Nephron progenitor cell (in vitro differentiated cells): ENCODE data around the gene NIPSNAP3A.

Experiments used
- DNase-seq: peaks from one replicate; pipeline ENCODE4 v3.0.0; 2021
- H3K27ac Mint-ChIP-seq: 2 replicates; pipeline ENCODE4 v1.8.0; 2021; ENCODE audit warnings: mild to moderate bottlenecking, moderate library complexity, mixed read lengths
- H3K27me3 Mint-ChIP-seq: 2 replicates; pipeline ENCODE4 v1.8.0; 2021; ENCODE audit warnings: mild to moderate bottlenecking, low read depth, mixed read lengths; ENCODE audit not compliant: poor library complexity
- H3K36me3 Mint-ChIP-seq: 2 replicates; pipeline ENCODE4 v1.8.0; 2021; ENCODE audit warnings: low read depth, mixed read lengths
- H3K4me1 Mint-ChIP-seq: 2 replicates; pipeline ENCODE4 v1.8.0; 2021; ENCODE audit warnings: mixed read lengths
- H3K4me3 Mint-ChIP-seq: 2 replicates; pipeline ENCODE4 v1.8.0; 2021; ENCODE audit warnings: mild to moderate bottlenecking, moderate library complexity, mixed read lengths
- H3K9me3 Mint-ChIP-seq: 2 replicates; pipeline ENCODE4 v1.8.0; 2021; ENCODE audit warnings: mild to moderate bottlenecking, moderate library complexity, mixed read lengths
- TF ChIP-seq, protein P1 (sequence below): fragments of 200-600 bp; sonication (generic); IDR thresholded peaks from 2 replicates; pipeline ENCODE4 v1.5.0; 2021; ENCODE audit warnings: antibody characterized with exemption

Gene NIPSNAP3A

GRCh38 chr9:104798209-104798995 is 50.9 kb downstream of the NIPSNAP3A start:
- H3K27ac Mint-ChIP-seq = peak overlapping the region; percentile 37
- no peaks in the 10 kb centered on the region for H3K9me3 Mint-ChIP-seq
- TF ChIP-seq, protein P1, sequence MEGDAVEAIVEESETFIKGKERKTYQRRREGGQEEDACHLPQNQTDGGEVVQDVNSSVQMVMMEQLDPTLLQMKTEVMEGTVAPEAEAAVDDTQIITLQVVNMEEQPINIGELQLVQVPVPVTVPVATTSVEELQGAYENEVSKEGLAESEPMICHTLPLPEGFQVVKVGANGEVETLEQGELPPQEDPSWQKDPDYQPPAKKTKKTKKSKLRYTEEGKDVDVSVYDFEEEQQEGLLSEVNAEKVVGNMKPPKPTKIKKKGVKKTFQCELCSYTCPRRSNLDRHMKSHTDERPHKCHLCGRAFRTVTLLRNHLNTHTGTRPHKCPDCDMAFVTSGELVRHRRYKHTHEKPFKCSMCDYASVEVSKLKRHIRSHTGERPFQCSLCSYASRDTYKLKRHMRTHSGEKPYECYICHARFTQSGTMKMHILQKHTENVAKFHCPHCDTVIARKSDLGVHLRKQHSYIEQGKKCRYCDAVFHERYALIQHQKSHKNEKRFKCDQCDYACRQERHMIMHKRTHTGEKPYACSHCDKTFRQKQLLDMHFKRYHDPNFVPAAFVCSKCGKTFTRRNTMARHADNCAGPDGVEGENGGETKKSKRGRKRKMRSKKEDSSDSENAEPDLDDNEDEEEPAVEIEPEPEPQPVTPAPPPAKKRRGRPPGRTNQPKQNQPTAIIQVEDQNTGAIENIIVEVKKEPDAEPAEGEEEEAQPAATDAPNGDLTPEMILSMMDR = no peak
- no peak overlapping the region for H3K4me3 Mint-ChIP-seq
- no peaks in the 10 kb centered on the region for H3K4me1 Mint-ChIP-seq
- H3K27me3 Mint-ChIP-seq = peaks cover 6% of the 10 kb centered on the region
- no peak for DNase-seq
- peaks cover 60% of the 10 kb centered on the region for H3K36me3 Mint-ChIP-seq

GRCh38 chr9:104800068-104800785 is 52.7 kb downstream of the NIPSNAP3A start:
- Mint-ChIP-seq H3K27me3 (peaks cover 6% of the 10 kb centered on the region), H3K36me3 (peaks cover 48% of the 10 kb centered on the region), H3K4me3 (no peak overlapping the region), H3K4me1 (no peaks in the 10 kb centered on the region), H3K9me3 (no peaks in the 10 kb centered on the region), H3K27ac (no peak overlapping the region)
- TF ChIP-seq, protein P1 = no peak
- DNase-seq = no peak

DNA sequence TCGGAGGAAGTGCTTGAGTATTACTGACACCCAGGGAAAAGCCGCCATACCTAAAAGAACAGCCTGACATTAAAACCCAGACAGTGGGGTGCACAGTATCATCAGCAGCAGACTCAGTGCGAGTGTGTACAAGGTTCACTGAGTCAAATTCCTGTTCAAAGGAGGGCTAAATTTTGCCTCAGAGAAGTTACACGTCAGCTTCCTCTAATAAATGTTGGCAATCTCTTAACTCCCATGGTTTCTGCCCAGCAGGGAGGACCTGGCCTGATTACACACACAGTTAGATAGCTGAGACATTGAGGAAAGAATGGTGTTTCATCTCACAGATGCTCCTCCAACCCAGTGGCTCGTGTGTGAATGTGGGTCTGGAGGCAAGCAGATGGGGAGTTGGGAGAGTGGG is 54.6 kb downstream of the NIPSNAP3A start:
- DNase-seq = no peak
- H3K27ac Mint-ChIP-seq = no peak overlapping the region

GRCh38 chr9:104802906-104803305 is 55.4 kb downstream of the NIPSNAP3A start:
- no peak overlapping the region for H3K27ac Mint-ChIP-seq
- no peaks in the 10 kb centered on the region for H3K9me3 Mint-ChIP-seq
- H3K27me3 Mint-ChIP-seq = peaks cover 2% of the 10 kb centered on the region
- no peaks in the 10 kb centered on the region for H3K4me1 Mint-ChIP-seq
- no peak for DNase-seq
- no peak overlapping the region for H3K4me3 Mint-ChIP-seq
- TF ChIP-seq, protein P1 = no peak
- peaks cover 41% of the 10 kb centered on the region for H3K36me3 Mint-ChIP-seq

More for the DNA sequence above, 54.6 kb downstream of the NIPSNAP3A start:
- peaks cover 47% of the 10 kb centered on the region for H3K36me3 Mint-ChIP-seq
- no peaks in the 10 kb centered on the region for H3K9me3 Mint-ChIP-seq
- H3K4me3 Mint-ChIP-seq = no peak overlapping the region
- H3K27me3 Mint-ChIP-seq = peaks cover 2% of the 10 kb centered on the region
- TF ChIP-seq, protein P1 = no peak
- no peaks in the 10 kb centered on the region for H3K4me1 Mint-ChIP-seq

- H3K4me3 Mint-ChIP-seq = no peak overlapping the region
- H3K4me1 Mint-ChIP-seq = peaks cover 4% of the 10 kb centered on the region
- H3K27me3 Mint-ChIP-seq = no peaks in the 10 kb centered on the region
- no peak for DNase-seq
- H3K36me3 Mint-ChIP-seq = peaks cover 45% of the 10 kb centered on the region
- no peaks in the 10 kb centered on the region for H3K9me3 Mint-ChIP-seq
- TF ChIP-seq, protein P1 = no peak
- H3K27ac Mint-ChIP-seq = no peak overlapping the region
These were observed 58.0 kb downstream of the NIPSNAP3A start for GRCh38 chr9:104805441-104805840.
